Measurements from ENCODE around the gene MYRFL.
"Not testable (repeated sequence)": the region's sequence is repeated elsewhere in the genome, so short reads cannot be mapped to it uniquely, and the experiment has no call there.

The MYRFL gene

GRCh38 chr12:69824966-69825560 is at the start of gene MYRFL:
TSS of gene MYRFL (plus strand) at chr12:69825227. CDS start at chr12:69825518, 291 bp downstream.
- no peak for DNase-seq (ENCODE audit: low read depth)

- no peak for DNase-seq (ENCODE audit: low read depth)
Observed at GRCh38 chr12:69779928-69780327, 45.1 kb upstream of the MYRFL start.

GRCh38 chr12:69783365-69783764 is 41.7 kb upstream of the MYRFL start:
- no peak for DNase-seq (ENCODE audit: low read depth)

- no peak for DNase-seq (ENCODE audit: low read depth)
Observed at GRCh38 chr12:69789351-69789750, 35.7 kb upstream of the MYRFL start.

GRCh38 chr12:69792533-69792932 is 32.5 kb upstream of the MYRFL start:
- DNase-seq (ENCODE audit: low read depth) = no peak

GRCh38 chr12:69807101-69807897 is 17.7 kb upstream of the MYRFL start:
- DNase-seq (ENCODE audit: low read depth) = not testable (repeated sequence)

GRCh38 chr12:69810870-69811498 is 14.0 kb upstream of the MYRFL start:
- DNase-seq (ENCODE audit: low read depth) = no peak

GRCh38 chr12:69816082-69816481 is 8.9 kb upstream of the MYRFL start:
- no peak for DNase-seq (ENCODE audit: low read depth)

- no peak for DNase-seq (ENCODE audit: low read depth)
Observed at GRCh38 chr12:69821032-69821455, 4.0 kb upstream of the MYRFL start.

- DNase-seq (ENCODE audit: low read depth) = no peak
Observed at GRCh38 chr12:69821456-69822159, 3.4 kb upstream of the MYRFL start.

- DNase-seq (ENCODE audit: low read depth) = no peak
Observed at GRCh38 chr12:69822201-69822860, 2.7 kb upstream of the MYRFL start.

- no peak for DNase-seq (ENCODE audit: low read depth)
Observed at GRCh38 chr12:69824028-69824427, 999 bp upstream of the MYRFL start.

GRCh38 chr12:69828897-69829296 is 3.9 kb downstream of the MYRFL start:
- DNase-seq (ENCODE audit: low read depth) = no peak

GRCh38 chr12:69833696-69834095 is 8.7 kb downstream of the MYRFL start:
- no peak for DNase-seq (ENCODE audit: low read depth)

- DNase-seq (ENCODE audit: low read depth) = no peak
Observed at GRCh38 chr12:69834147-69834546, 9.1 kb downstream of the MYRFL start.

GRCh38 chr12:69834576-69834975 is 9.5 kb downstream of the MYRFL start:
- no peak for DNase-seq (ENCODE audit: low read depth)

- no peak for DNase-seq (ENCODE audit: low read depth)
Observed at GRCh38 chr12:69835081-69835480, 10.1 kb downstream of the MYRFL start.

GRCh38 chr12:69836015-69836414 is 11.0 kb downstream of the MYRFL start:
- DNase-seq (ENCODE audit: low read depth) = no peak

- no peak for DNase-seq (ENCODE audit: low read depth)
Observed at GRCh38 chr12:69837191-69837590, 12.2 kb downstream of the MYRFL start.

- DNase-seq (ENCODE audit: low read depth) = no peak
Observed at GRCh38 chr12:69837657-69838415, 12.8 kb downstream of the MYRFL start.

- DNase-seq (ENCODE audit: low read depth) = no peak
Observed at GRCh38 chr12:69840727-69841126, 15.7 kb downstream of the MYRFL start.

All from activated T-cell treated with anti-CD3 and anti-CD28 coated beads for 24 hours (primary cell).